ENCODE results near the gene MOCS1.
"Not testable (repeated sequence)": the region's sequence is repeated elsewhere in the genome, so short reads cannot be mapped to it uniquely, and the experiment has no call there.

MOCS1 gene

DNA sequence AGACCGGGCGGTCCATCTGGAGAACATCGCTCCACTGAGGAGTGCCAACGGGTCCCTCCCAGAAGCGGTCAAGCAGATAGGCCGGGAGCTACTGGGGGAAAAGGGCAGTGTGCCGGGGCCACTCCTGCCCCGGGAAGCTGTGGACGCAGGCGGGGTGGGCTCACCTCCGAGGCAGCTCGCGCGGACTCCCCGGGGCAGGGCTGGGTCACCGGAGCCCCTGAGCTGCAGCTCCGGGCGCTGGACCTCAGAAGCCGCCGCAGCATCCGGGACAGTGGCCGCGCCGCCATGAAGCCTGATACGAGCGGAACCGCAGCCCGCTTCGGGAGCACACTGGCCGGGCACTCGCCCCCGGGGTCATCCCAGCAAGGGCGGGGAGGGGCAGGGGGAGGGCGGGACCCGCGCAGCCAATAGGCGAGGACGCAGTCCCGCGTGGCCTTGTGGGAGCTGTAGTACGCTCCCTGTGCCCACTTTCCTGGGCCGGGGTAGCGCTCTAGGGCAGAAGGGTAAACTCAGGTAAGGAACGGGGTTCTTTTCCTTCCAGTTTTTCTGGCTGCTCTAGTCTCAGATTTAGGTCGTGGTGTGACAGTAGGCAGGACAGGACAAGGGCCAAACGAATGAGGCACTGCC is at the start of gene MOCS1:
MOCS1 (minus strand) TSS at position 332 of the 627 bp plus-strand sequence; CDS start at position 287, 45 bp downstream.
- DNase-seq (ENCODE audit: low read depth in 3 of 3, low spot score in 1 of 3) = peak in 1 of 3 donors; percentile 25

- DNase-seq (ENCODE audit: low read depth in 3 of 3, low spot score in 1 of 3) = no peak
These were observed 49.8 kb upstream of the MOCS1 start for GRCh38 chr6:39984051-39984450.

GRCh38 chr6:39983193-39983592 is 48.9 kb upstream of the MOCS1 start:
- no peak for DNase-seq (ENCODE audit: low read depth in 3 of 3, low spot score in 1 of 3)

DNA sequence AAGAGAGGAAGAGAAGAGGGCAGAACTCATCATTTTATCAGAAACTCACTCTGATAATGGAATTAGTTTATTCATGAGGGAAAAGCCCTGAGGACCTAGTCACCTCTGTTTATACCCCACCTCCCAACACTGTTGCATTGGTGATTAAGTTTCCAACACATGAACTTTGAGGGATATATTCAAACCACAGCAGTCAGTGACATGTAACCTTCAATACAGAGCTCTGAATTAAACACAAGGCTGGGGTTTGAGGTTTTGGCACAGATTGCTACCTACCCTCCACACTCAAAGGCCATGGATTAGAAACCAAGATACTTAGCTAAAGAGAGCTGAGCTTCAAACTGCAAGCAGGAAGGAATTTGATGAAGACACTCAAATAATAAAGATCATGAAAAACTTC is 48.5 kb upstream of the MOCS1 start:
- no peak for DNase-seq (ENCODE audit: low read depth in 3 of 3, low spot score in 1 of 3)

GRCh38 chr6:39980839-39981580 is 46.7 kb upstream of the MOCS1 start:
- no peak for DNase-seq (ENCODE audit: low read depth in 3 of 3, low spot score in 1 of 3)

GRCh38 chr6:39979461-39980328 is 45.4 kb upstream of the MOCS1 start:
- DNase-seq (ENCODE audit: low read depth in 3 of 3, low spot score in 1 of 3) = no peak

DNA sequence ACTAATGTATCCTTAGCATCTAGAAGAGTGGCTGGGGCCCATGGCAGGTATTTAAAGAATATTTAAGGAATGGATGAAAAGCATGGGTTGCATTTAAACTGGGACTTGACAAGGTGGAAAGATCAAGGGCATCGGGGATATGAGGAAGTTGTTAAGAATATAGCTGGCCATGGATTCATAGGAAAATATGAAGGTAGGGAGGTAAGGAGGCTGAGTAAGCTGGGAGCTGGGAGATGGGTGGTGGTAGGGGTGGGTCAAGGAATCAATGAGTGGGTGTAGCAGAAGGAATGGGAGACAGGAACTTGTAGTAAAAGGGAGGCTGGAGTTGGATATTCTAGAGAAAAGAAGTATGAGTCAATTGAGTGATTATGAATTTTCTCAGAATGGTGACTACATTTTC is 44.0 kb upstream of the MOCS1 start:
- no peak for DNase-seq (ENCODE audit: low read depth in 3 of 3, low spot score in 1 of 3)

DNA sequence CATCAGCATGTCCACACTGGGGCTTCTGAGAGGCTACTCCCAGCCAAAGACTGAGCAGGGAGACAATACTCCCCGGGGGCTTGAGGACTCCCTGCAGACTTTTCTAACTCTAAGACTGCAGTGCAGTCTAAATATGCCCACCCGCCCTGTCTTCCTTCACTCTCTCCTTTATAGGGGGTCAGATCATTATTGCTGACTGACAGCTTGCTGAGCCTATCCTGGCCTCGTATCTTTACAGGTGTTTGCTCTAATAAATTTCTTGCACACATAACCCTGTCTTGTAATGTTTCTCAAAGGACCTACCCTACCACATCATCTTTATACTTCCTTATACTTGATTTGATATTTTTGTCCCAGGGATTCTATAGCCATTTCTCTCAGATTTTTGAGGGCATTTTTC is 39.4 kb upstream of the MOCS1 start:
- DNase-seq (ENCODE audit: low read depth in 3 of 3, low spot score in 1 of 3) = no peak

DNA sequence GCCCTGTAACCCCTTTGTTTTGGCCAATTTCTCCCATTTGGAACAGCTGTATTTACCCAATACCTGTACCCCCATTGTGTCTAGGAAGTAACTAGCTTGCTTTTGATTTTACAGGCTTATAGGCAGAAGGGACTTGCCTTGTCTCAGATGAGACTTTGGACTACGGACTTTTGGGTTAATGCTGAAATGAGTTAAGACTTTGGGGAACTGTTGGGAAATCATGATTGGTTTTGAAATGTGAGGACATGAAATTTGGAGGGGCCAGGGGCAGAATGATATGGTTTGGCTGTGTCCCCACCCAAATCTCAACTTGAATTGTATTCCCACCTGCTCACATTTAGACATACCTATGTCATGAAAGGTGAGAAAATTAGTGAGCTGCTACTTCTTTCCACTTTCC is 38.5 kb upstream of the MOCS1 start:
- DNase-seq (ENCODE audit: low read depth in 3 of 3, low spot score in 1 of 3) = not testable (repeated sequence)

DNA sequence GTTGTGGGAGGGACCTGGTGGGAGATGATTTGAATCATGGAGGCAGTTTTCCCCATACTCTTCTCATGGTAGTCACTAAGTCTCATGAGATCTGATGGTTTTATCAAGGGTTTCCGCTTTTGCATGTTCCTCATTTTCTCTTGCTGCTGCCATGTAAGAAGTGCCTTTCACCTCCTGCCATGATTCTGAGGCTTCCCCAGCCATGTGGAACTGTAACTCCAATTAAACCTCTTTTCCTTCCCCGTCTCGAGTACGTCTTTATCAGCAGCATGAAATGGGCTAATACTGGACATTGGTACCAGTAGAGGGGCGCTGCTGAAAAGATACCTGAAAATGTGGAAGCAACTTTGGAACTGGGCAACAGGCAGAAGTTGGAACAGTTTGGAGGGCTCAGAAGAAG is 36.9 kb upstream of the MOCS1 start:
- not testable (repeated sequence) for DNase-seq (ENCODE audit: low read depth in 3 of 3, low spot score in 1 of 3)

DNA sequence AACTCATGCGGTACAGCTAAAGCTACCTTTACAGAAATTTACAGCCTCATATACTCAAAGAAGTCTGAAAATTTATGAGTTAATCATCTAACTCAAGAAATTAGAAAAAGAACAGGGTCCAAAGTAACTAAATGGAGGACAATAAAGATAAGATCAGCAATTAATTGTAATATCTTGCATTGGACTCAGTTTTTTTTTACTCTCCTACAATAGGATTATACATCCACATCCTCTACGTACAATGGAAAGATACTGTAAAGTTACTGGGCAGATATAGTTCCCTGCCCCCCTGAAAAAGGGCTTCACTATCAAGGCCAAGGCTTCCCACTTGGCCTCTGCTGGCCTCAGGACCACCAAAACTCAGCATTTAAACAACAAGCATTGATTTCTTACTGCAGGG is 31.5 kb upstream of the MOCS1 start:
- no peak for DNase-seq (ENCODE audit: low read depth in 3 of 3, low spot score in 1 of 3)

DNA sequence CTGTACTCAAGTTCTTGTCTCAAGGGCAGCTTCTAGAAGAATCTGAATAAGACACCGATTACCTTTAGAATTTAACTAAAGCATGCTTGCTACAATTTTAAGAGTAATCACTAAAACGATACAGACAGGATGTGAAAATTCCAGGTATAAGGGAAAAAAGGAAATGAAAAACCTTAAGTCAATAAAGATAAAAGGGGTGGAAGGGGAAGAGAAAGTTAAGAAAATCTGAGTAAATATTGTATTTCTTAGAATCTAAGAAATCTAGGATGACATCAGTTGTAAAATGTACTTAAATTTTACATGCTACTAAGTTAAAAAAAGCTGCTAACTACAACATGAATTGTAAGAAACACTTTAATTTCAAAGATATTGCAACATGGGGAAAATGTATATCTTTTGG is 30.3 kb upstream of the MOCS1 start:
- DNase-seq (ENCODE audit: low read depth in 3 of 3, low spot score in 1 of 3) = no peak

DNA sequence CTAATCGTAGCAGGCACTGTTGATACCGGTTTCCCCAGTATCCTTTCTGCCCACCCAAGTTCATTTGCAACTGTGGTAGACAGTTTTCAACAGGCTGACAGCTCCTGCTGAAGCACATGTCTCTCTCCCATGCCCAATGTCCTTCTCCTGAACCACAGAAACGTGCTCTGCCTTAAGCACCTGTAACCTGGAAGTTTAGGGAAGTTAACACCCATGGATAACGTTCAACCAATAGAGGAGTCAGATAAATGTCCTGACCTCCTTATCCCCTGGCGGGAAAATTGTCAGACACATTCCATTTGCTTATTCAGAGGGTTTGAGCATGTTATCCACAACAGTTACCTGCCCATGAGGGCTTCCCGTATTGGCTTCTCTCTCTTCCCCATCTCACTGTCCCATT is 29.8 kb upstream of the MOCS1 start:
- DNase-seq (ENCODE audit: low read depth in 3 of 3, low spot score in 1 of 3) = no peak

GRCh38 chr6:39962831-39963230 is 28.6 kb upstream of the MOCS1 start:
- DNase-seq (ENCODE audit: low read depth in 3 of 3, low spot score in 1 of 3) = no peak

DNA sequence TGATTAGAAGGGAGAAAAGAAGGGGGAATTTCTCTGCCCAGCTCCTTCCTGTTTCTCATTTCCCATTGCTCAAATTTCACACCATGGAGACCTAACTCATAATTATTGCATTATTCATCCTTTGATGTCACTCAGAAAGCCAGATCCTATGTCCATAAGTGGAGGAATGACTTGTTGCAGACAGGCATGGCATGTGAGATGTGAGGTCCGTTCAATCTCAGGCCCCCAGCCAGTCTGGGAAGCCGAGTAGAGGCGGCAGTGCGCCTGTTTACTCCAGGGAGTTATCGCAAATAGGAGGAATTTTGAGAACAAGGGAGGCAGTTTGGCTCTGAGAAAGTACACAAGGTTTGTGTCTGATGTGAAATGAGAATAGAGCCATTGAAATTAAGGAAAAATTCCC is 26.9 kb upstream of the MOCS1 start:
- no peak for DNase-seq (ENCODE audit: low read depth in 3 of 3, low spot score in 1 of 3)

DNA sequence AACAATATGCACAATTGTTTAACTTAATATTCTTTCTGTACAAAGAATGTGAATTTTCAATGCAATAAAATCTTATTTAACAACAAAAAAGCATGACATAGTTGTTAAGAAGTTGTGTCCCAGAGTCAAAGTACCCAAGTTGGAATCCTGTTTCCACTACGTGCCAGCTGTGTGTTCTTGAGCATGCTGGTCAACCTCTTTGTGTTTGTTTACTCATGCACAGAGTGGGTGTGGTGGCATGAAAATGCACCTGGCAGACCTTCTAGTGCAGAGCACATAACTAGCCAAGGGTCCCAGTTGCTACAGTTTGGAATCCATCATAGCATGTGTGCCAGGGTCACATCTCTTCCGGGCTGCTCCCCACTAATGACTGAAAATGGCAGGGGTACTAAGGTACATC is 24.7 kb upstream of the MOCS1 start:
- DNase-seq (ENCODE audit: low read depth in 3 of 3, low spot score in 1 of 3) = no peak

- DNase-seq (ENCODE audit: low read depth in 3 of 3, low spot score in 1 of 3) = no peak
These were observed 22.7 kb upstream of the MOCS1 start for GRCh38 chr6:39956936-39957335.

DNA sequence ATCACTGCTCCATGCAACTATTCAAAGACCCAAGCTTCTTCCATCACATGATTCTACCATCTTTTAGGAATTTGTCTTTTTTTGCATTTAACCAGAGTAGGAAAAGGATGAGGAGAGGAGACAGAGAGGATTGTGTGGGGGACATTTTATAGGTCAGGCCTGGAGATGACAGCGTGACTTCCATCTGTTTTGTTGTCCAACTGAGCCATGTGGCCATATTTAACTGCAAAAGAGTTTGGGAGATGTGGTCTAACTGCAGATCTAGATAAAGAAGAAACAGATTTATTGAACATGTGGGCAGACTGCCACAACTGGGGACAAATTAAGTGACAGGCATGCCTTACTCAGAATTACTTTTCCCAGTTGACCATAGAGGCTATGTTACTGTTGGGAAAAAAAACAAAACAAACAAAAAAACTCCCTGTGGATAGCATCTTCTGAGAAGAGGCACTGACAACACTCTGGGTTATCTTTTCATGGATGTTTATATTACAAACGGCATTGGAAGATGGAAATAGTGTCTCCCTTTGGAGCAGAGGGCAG is 18.9 kb upstream of the MOCS1 start:
- no peak for DNase-seq (ENCODE audit: low read depth in 3 of 3, low spot score in 1 of 3)

- no peak for DNase-seq (ENCODE audit: low read depth in 3 of 3, low spot score in 1 of 3)
These were observed 17.9 kb upstream of the MOCS1 start for GRCh38 chr6:39952167-39952566.

DNA sequence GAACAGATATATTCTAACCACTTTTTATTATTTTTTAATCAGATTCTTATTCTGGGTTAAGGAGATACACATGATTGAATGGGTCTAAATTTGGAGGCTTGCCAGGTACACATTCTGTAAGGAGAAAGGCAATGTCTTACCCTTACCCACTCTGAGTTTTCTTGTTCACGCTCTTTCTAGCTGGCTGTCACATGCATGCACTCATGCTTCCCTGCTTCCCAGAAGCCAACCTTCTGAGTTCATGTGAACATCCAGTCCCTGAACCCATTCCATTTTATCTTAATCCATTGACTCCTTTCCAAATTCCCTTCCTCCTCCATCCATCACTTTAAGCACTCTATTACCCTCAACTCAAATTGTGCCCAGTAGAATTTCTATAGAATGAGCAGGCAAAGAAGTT is 17.5 kb upstream of the MOCS1 start:
- DNase-seq (ENCODE audit: low read depth in 3 of 3, low spot score in 1 of 3) = no peak

DNA sequence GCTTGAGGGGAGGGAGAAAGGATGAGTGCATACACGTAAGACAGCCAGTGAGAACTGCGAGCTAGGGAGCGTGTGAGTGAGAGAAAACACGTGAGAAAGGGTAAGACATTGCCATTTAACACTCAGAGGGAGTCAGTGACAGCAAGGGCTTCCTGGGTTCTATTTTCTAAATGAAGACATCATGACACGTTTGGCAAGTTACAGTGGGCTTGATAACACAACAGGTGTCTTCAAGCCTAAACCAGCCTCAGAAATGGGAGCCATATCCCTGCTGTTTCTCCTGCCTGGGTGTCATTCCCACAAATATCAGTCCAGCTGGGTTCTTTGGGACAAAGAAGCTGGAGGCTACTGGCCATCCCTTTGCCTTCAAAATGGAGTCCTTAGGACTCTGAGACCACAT is 16.9 kb upstream of the MOCS1 start:
- DNase-seq (ENCODE audit: low read depth in 3 of 3, low spot score in 1 of 3) = no peak
